Astrocyte (in vitro differentiated cells and primary cell): Measurements from ENCODE around the gene ZNF213. TPM values are rescaled to one million over a fixed set of nuclear protein-coding genes. Genes with fewer than 3 reads are reported as not detected.

Experiments
- DNase-seq: peaks from one replicate; pipeline ENCODE4 v3.0.0-alpha.2; 2010; ENCODE audit warnings: low read depth
- FAIRE-seq: peaks from 2 replicates; lab custom pipeline; 2011; peaks lifted over from hg19 to GRCh38; lab: Jason Lieb, UNC
- H2AFZ ChIP-seq: 2 replicates; pipeline ENCODE4 v1.6.0; 2012; ENCODE audit warnings: low read depth, low read length, inconsistent platforms
- H3K27ac ChIP-seq: 2 replicates; pipeline ENCODE4 v1.5.1; 2011; ENCODE audit warnings: low read depth, low read length, inconsistent platforms
- H3K27me3 ChIP-seq: 2 replicates; pipeline ENCODE4 v1.6.0; 2011; ENCODE audit warnings: low read length, inconsistent platforms; ENCODE audit not compliant: insufficient read depth
- H3K36me3 ChIP-seq: 2 replicates; pipeline ENCODE4 v1.5.1; 2011; ENCODE audit warnings: low read length, inconsistent platforms; ENCODE audit not compliant: insufficient read depth
- H3K4me1 ChIP-seq: 2 replicates; pipeline ENCODE4 v1.5.1; 2011; ENCODE audit warnings: low read length, inconsistent platforms; ENCODE audit not compliant: insufficient read depth
- H3K4me2 ChIP-seq: 2 replicates; pipeline ENCODE4 v1.6.0; 2012; ENCODE audit warnings: low read length, inconsistent platforms
- H3K4me3 ChIP-seq: 2 replicates; pipeline ENCODE4 v1.5.1; 2011; ENCODE audit warnings: low read depth, mild to moderate bottlenecking, low read length, inconsistent platforms; ENCODE audit not compliant: insufficient read depth
- H3K79me2 ChIP-seq: 2 replicates; pipeline ENCODE4 v1.6.0; 2012; ENCODE audit warnings: mild to moderate bottlenecking, low read length, inconsistent platforms; ENCODE audit not compliant: insufficient read depth
- H3K9ac ChIP-seq: 2 replicates; pipeline ENCODE4 v1.6.0; 2012; ENCODE audit warnings: mild to moderate bottlenecking, low read length, inconsistent platforms
- H3K9me3 ChIP-seq: 2 replicates; pipeline ENCODE4 v1.5.1; 2012; ENCODE audit warnings: low read depth, mild to moderate bottlenecking, low read length, inconsistent platforms; ENCODE audit not compliant: insufficient read depth
- H4K20me1 ChIP-seq: 2 replicates; pipeline ENCODE4 v1.6.0; 2012; ENCODE audit warnings: low read length, inconsistent platforms; ENCODE audit not compliant: insufficient read depth
- H3K27ac Mint-ChIP-seq: one replicate; pipeline ENCODE4 v1.8.0; 2021; ENCODE audit warnings: mild to moderate bottlenecking, mixed read lengths; ENCODE audit not compliant: unreplicated experiment
- H3K27me3 Mint-ChIP-seq: one replicate; pipeline ENCODE4 v1.8.0; 2021; ENCODE audit warnings: low read depth, mixed read lengths; ENCODE audit not compliant: unreplicated experiment
- H3K36me3 Mint-ChIP-seq: one replicate; pipeline ENCODE4 v1.8.0; 2021; ENCODE audit warnings: low read depth, mixed read lengths; ENCODE audit not compliant: unreplicated experiment
- H3K4me1 Mint-ChIP-seq: one replicate; pipeline ENCODE4 v1.8.0; 2021; ENCODE audit warnings: low read depth, mixed read lengths; ENCODE audit not compliant: unreplicated experiment
- H3K4me3 Mint-ChIP-seq: one replicate; pipeline ENCODE4 v1.8.0; 2021; ENCODE audit warnings: mild to moderate bottlenecking, moderate library complexity, mixed read lengths; ENCODE audit not compliant: unreplicated experiment
- H3K9me3 Mint-ChIP-seq: one replicate; pipeline ENCODE4 v1.8.0; 2021; ENCODE audit warnings: mild to moderate bottlenecking, mixed read lengths; ENCODE audit not compliant: unreplicated experiment
- CTCF ChIP-seq: IDR thresholded peaks from 2 replicates; pipeline ENCODE4 v1.5.1; 2011; ENCODE audit warnings: low read depth, mild to moderate bottlenecking, inconsistent platforms, low read length, moderate library complexity; ENCODE audit not compliant: insufficient read depth
- EZH2 ChIP-seq: IDR thresholded peaks from 2 replicates; pipeline ENCODE4 v1.6.1; 2012; ENCODE audit warnings: mild to moderate bottlenecking, low read length, inconsistent platforms; ENCODE audit not compliant: insufficient read depth
- total RNA-seq: library from RNA; stranded (reverse); gene quantifications from 2 replicates; pipeline ENCODE4 v1.2.1, GENCODE V29; 2021

The ZNF213 gene
- total RNA-seq, 1 donor from 2014 or later, result 12.0 TPM

DNA sequence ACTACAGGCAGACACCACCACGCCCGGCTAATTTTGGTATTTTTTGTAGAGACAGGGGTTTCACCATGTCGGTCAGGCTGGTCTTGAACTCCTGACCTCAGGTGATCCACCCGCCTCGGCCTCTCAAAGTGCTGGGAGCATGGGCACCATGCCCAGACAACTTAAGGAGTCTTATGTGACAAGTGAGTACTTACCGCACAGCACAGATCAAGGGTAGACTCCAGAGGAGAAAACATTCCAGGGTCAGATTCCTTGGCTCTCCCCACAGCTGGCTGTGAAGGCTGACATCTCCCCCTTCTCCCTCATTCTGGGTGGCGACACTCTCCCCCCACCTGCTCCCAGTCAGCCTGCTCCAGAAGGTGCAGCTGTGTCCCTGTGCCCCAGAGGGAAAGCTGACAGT, 46.4 kb upstream of the ZNF213 start:
- Histone ChIP-seq H3K4me3 (no peak overlapping the region), H3K9me3 (no peaks in the 10 kb centered on the region), H4K20me1 (no peaks in the 10 kb centered on the region), H3K4me2 (no peak overlapping the region), H3K9ac (no peak overlapping the region), H2AFZ (no peak overlapping the region), H3K27ac (no peak overlapping the region), H3K79me2 (no peaks in the 10 kb centered on the region), H3K36me3 (no peaks in the 10 kb centered on the region), H3K4me1 (no peaks in the 10 kb centered on the region), H3K27me3 (peaks cover 6% of the 10 kb centered on the region)
- no peak for TF ChIP-seq CTCF
- TF ChIP-seq EZH2, result no peak
- no peaks in the 10 kb centered on the region for H3K36me3 Mint-ChIP-seq
- peaks cover 22% of the 10 kb centered on the region for H3K27me3 Mint-ChIP-seq
- no peak overlapping the region for H3K27ac Mint-ChIP-seq
- no peak overlapping the region for H3K4me3 Mint-ChIP-seq
- peaks cover 8% of the 10 kb centered on the region for H3K4me1 Mint-ChIP-seq
- no peak for FAIRE-seq
- DNase-seq, result no peak
- peaks cover 2% of the 10 kb centered on the region for H3K9me3 Mint-ChIP-seq

DNA sequence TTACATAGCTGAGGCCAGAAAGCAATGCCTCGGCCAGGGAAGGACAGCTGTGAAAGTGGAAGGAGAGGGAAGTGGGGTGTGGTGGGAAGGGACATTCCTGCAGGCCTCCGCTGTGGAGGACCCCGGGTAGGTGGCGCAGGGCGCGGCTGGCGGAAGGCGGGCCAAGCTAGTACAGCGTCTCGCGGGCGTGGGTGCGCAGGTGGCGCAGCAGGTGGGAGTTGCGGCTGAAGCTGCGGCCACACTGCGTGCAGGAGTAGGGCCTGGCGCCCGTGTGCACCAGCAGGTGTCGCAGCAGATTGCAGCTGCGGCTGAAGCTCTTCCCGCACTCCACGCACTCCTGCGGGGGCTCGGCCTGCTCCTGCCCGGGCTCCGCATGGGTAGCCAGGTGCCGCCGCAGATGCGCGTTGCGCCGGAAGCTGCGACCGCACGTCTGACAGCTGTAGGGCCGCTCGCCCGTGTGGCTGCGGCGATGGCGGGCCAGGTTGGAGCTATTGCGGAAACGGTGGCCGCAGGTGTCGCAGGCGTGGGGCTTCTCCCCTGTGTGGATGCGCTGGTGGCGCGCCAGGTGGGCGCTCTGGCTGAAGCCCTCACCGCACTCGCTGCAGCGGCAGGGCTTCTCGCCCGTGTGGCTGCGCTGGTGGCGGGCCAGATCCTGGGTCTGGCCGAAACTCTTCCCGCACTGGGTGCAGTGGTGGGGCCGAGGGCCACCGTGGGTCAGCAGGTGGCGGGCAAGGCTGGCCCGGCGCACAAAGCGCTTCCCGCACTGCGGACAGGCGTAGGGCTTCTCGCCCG, 45.7 kb upstream of the ZNF213 start:
- H3K27ac ChIP-seq, result no peak overlapping the region
- Mint-ChIP-seq H3K27ac (no peak overlapping the region), H3K36me3 (no peaks in the 10 kb centered on the region), H3K9me3 (peaks cover 2% of the 10 kb centered on the region), H3K27me3 (peaks cover 22% of the 10 kb centered on the region), H3K4me3 (no peak overlapping the region), H3K4me1 (peaks cover 8% of the 10 kb centered on the region)
- peaks cover 6% of the 10 kb centered on the region for H3K27me3 ChIP-seq
- no peak overlapping the region for H2AFZ ChIP-seq
- no peaks in the 10 kb centered on the region for H4K20me1 ChIP-seq
- H3K9me3 ChIP-seq, result no peaks in the 10 kb centered on the region
- no peak overlapping the region for H3K4me2 ChIP-seq
- H3K36me3 ChIP-seq, result no peaks in the 10 kb centered on the region
- DNase-seq (no peak), FAIRE-seq (no peak)
- H3K4me1 ChIP-seq, result no peaks in the 10 kb centered on the region
- no peak overlapping the region for H3K4me3 ChIP-seq
- no peak for TF ChIP-seq CTCF
- no peak for TF ChIP-seq EZH2
- H3K9ac ChIP-seq, result no peak overlapping the region
- no peaks in the 10 kb centered on the region for H3K79me2 ChIP-seq
